GM23338 (cell line): ENCODE results near the gene TMC2. TPM values are rescaled to one million over a fixed set of nuclear protein-coding genes. Genes with fewer than 3 reads are reported as not detected.
A peak's percentile ranks its signal among the peaks of the same experiment; 100 is the strongest.
"Not testable (repeated sequence)": the region's sequence is repeated elsewhere in the genome, so short reads cannot be mapped to it uniquely, and the experiment has no call there.

ENCODE experiments used
- ATAC-seq: fragments of 200-7000 bp; cut with Tn5 transposase; 3 replicates; pipeline ENCODE4 v1.9.1; 2020
- DNase-seq: peaks from one replicate; pipeline ENCODE4 v3.0.0-alpha.2; 2015; ENCODE audit warnings: low spot score
- H2AFZ ChIP-seq: fragments of 200-600 bp; sonication (generic); 2 replicates; pipeline ENCODE4 v1.8.0; 2016; ENCODE audit warnings: antibody characterized with exemption, mild to moderate bottlenecking, moderate library complexity
- H3F3A ChIP-seq: fragments of 200-600 bp; sonication (generic); replicated peaks from 2 replicates; pipeline ENCODE4 v1.8.0; 2017; ENCODE audit warnings: antibody characterized with exemption, mixed run types, low read depth
- H3K27ac ChIP-seq: fragments of 200-600 bp; sonication (generic); 2 replicates; pipeline ENCODE4 v1.6.1; 2016; ENCODE audit warnings: low read depth
- H3K27me3 ChIP-seq: fragments of 200-600 bp; sonication (generic); 2 replicates; pipeline ENCODE4 v1.8.0; 2016; ENCODE audit warnings: mild to moderate bottlenecking, mixed run types, moderate library complexity; ENCODE audit not compliant: insufficient read depth
- H3K36me3 ChIP-seq: fragments of 200-600 bp; sonication (generic); 2 replicates; pipeline ENCODE4 v1.8.0; 2016; ENCODE audit warnings: mild to moderate bottlenecking; ENCODE audit not compliant: insufficient read depth
- H3K4me1 ChIP-seq: fragments of 200-600 bp; sonication (generic); 2 replicates; pipeline ENCODE4 v1.8.0; 2016; ENCODE audit warnings: mild to moderate bottlenecking, moderate library complexity; ENCODE audit not compliant: insufficient read depth
- H3K4me2 ChIP-seq: fragments of 200-600 bp; sonication (generic); 2 replicates; pipeline ENCODE4 v1.7.1; 2017; ENCODE audit warnings: mixed run types
- H3K4me3 ChIP-seq: fragments of 200-600 bp; sonication (generic); 2 replicates; pipeline ENCODE4 v1.6.1; 2016; ENCODE audit warnings: mixed run types
- H3K79me2 ChIP-seq: fragments of 200-600 bp; sonication (generic); replicated peaks from 2 replicates; pipeline ENCODE4 v1.8.0; 2017; ENCODE audit warnings: mild to moderate bottlenecking; ENCODE audit not compliant: insufficient read depth
- H3K9me2 ChIP-seq: fragments of 200-600 bp; sonication (generic); 2 replicates; pipeline ENCODE4 v1.8.0; 2017; ENCODE audit not compliant: insufficient read depth
- H4K20me1 ChIP-seq: fragments of 200-600 bp; sonication (generic); replicated peaks from 2 replicates; pipeline ENCODE4 v1.8.0; 2017; ENCODE audit warnings: mild to moderate bottlenecking; ENCODE audit not compliant: insufficient read depth
- H3K27ac Mint-ChIP-seq: 2 replicates; pipeline ENCODE4 v1.8.0; 2020; ENCODE audit warnings: inconsistent platforms, mild to moderate bottlenecking, moderate library complexity, mixed read lengths
- H3K27me3 Mint-ChIP-seq: 3 replicates; pipeline ENCODE4 v1.8.0; 2022; ENCODE audit warnings: low read depth, mild to moderate bottlenecking, moderate library complexity, mixed read lengths, inconsistent platforms; ENCODE audit not compliant: insufficient read depth, poor library complexity
- H3K36me3 Mint-ChIP-seq: 3 replicates; pipeline ENCODE4 v1.8.0; 2021; ENCODE audit warnings: low read depth, mild to moderate bottlenecking, inconsistent platforms, moderate library complexity, mixed read lengths
- H3K4me1 Mint-ChIP-seq: 3 replicates; pipeline ENCODE4 v1.8.0; 2020; ENCODE audit warnings: mild to moderate bottlenecking, inconsistent platforms, mixed read lengths
- H3K4me3 Mint-ChIP-seq: 3 replicates; pipeline ENCODE4 v1.8.0; 2021; ENCODE audit warnings: moderate library complexity, mild to moderate bottlenecking, inconsistent platforms, mixed read lengths
- H3K9me3 Mint-ChIP-seq: 3 replicates; pipeline ENCODE4 v1.8.0; 2020; ENCODE audit warnings: moderate library complexity, mild to moderate bottlenecking, inconsistent platforms, mixed read lengths
- ETS1 ChIP-seq: IDR thresholded peaks from 2 replicates; pipeline ENCODE4 v1.6.1; 2016; ENCODE audit warnings: antibody characterized with exemption
- JUNB ChIP-seq: IDR thresholded peaks from one replicate; pipeline ENCODE4 v1.6.1; 2016; ENCODE audit warnings: antibody characterized with exemption; ENCODE audit not compliant: unreplicated experiment
- NANOG ChIP-seq: IDR thresholded peaks from 2 replicates; pipeline ENCODE4 v1.6.1; 2016; ENCODE audit warnings: antibody characterized with exemption, borderline replicate concordance
- polyA plus RNA-seq: library from polyadenylated mRNA; unstranded; fragments of >200 nt; fragmentation: Nextera tagmentation; extraction: Ambion mirVana; gene quantifications from 2 replicates; pipeline ENCODE4 v1.2.1, GENCODE V29; 2016
- total RNA-seq: library from RNA; depleted of rRNA; stranded (reverse); fragments of >200 nt; shearing (Covaris generic); gene quantifications from 2 replicates; pipeline ENCODE4 v1.2.3, GENCODE V29; 2014

The TMC2 gene
- total and polyA plus RNA-seq, 2 experiments from 2014 or later = not detected

- TF ChIP-seq ETS1 = no peak
Measured at GRCh38 chr20:2536560-2536986, at the start of gene TMC2 (continued).

DNA sequence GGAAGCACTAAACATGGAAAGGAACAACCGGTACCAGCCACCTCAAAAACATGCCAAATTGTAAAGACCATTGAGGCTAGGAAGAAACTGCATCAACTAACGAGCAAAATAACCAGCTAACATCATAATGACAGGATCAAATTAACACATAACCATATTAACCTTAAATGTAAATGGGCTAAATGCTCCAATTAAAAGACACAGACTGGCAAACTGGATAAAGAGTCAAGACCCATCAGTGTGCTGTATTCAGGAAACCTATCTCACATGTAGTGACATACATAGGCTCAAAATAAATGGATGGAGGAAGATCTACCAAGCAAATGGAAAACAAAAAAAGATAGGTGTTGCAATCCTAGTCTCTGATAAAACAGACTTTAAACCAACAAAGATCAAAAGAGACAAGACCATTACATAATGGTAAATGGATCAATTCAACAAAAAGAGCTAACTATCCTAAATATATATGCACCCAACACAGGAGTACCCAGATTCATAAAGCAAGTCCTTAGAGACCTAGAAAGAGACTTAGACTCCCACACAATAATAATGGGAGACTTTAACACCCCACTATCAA is 33.5 kb upstream of the TMC2 start:
- not testable (repeated sequence) for H2AFZ ChIP-seq, H3K4me3 ChIP-seq, DNase-seq, H3K27ac ChIP-seq, H3K36me3 ChIP-seq, H3K4me1 Mint-ChIP-seq, ATAC-seq, H3K4me1 ChIP-seq, H3K27ac Mint-ChIP-seq, H3K4me3 Mint-ChIP-seq, H3K9me2 ChIP-seq, H3K4me2 ChIP-seq, H4K20me1 ChIP-seq, H3K79me2 ChIP-seq, H3F3A ChIP-seq
- H3K9me3 Mint-ChIP-seq = peaks cover 15% of the 10 kb centered on the region
- peaks cover 35% of the 10 kb centered on the region for H3K27me3 ChIP-seq
- peaks cover 20% of the 10 kb centered on the region for H3K27me3 Mint-ChIP-seq
- H3K36me3 Mint-ChIP-seq = peaks cover 18% of the 10 kb centered on the region

DNA sequence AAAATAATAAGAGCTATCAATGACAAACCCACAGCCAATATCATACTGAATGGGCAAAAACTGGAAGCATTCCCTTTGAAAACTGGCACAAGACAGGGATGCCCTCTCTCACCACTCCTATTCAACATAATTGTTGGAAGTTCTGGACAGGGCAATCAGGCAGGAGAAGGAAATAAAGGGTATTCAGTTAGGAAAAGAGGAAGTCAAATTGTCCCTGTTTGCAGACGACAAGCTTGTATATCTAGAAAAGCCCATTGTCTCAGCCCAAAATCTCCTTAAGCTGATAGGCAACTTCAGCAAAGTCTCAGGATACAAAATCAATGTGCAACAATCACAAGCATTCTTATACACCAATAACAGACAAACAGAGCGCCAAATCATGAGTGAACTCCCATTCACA is 31.6 kb upstream of the TMC2 start:
- not testable (repeated sequence) for H3K36me3 ChIP-seq, H3K9me2 ChIP-seq, H3K27ac ChIP-seq, H3K4me1 Mint-ChIP-seq, H3K4me1 ChIP-seq, ATAC-seq, H3K79me2 ChIP-seq, H3K27ac Mint-ChIP-seq, DNase-seq, H3F3A ChIP-seq, H3K4me2 ChIP-seq, H2AFZ ChIP-seq, H3K4me3 Mint-ChIP-seq, H3K4me3 ChIP-seq, H4K20me1 ChIP-seq
- Mint-ChIP-seq H3K36me3 (peaks cover 12% of the 10 kb centered on the region), H3K27me3 (peaks cover 36% of the 10 kb centered on the region), H3K9me3 (peaks cover 15% of the 10 kb centered on the region)
- peaks cover 47% of the 10 kb centered on the region for H3K27me3 ChIP-seq

- not testable (repeated sequence) for H2AFZ ChIP-seq, H3K27ac ChIP-seq, H3K4me3 Mint-ChIP-seq, H3K36me3 ChIP-seq, DNase-seq, H3F3A ChIP-seq, H3K79me2 ChIP-seq, H3K4me1 ChIP-seq, H3K36me3 Mint-ChIP-seq, ATAC-seq, H3K9me2 ChIP-seq, H3K4me2 ChIP-seq, H3K9me3 Mint-ChIP-seq, H4K20me1 ChIP-seq, H3K27ac Mint-ChIP-seq, H3K4me3 ChIP-seq
- Mint-ChIP-seq H3K27me3 (peaks cover 52% of the 10 kb centered on the region), H3K4me1 (peaks cover 13% of the 10 kb centered on the region; the same call in 2 of the 3 replicates)
- H3K27me3 ChIP-seq = peaks cover 63% of the 10 kb centered on the region
Measured at GRCh38 chr20:2506426-2506825, 29.9 kb upstream of the TMC2 start.

GRCh38 chr20:2507464-2507863 is 28.9 kb upstream of the TMC2 start:
- ATAC-seq = no peak
- no peak overlapping the region for H2AFZ ChIP-seq
- H4K20me1 ChIP-seq = peaks cover 9% of the 10 kb centered on the region; the same call in 1 of the 2 replicates
- no peaks in the 10 kb centered on the region; the same call in 2 of the 3 replicates for H3K9me3 Mint-ChIP-seq
- no peak for DNase-seq
- H3K36me3 ChIP-seq = no peaks in the 10 kb centered on the region
- H3K27me3 Mint-ChIP-seq = peaks cover 63% of the 10 kb centered on the region
- H3K4me1 ChIP-seq = peaks cover 5% of the 10 kb centered on the region; the same call in 1 of the 2 replicates
- peaks cover 13% of the 10 kb centered on the region; the same call in 2 of the 3 replicates for H3K4me1 Mint-ChIP-seq
- no peaks in the 10 kb centered on the region for H3K9me2 ChIP-seq
- H3K4me3 Mint-ChIP-seq = peak overlapping the region; percentile 96; the same call in 2 of the 3 replicates
- H3K4me3 ChIP-seq = no peak overlapping the region
- H3K27me3 ChIP-seq = peaks cover 73% of the 10 kb centered on the region
- H3K79me2 ChIP-seq = no peaks in the 10 kb centered on the region
- no peak overlapping the region for H3K27ac ChIP-seq
- no peak overlapping the region for H3K4me2 ChIP-seq
- no peak overlapping the region for H3K27ac Mint-ChIP-seq
- H3F3A ChIP-seq = no peaks in the 10 kb centered on the region
- no peaks in the 10 kb centered on the region for H3K36me3 Mint-ChIP-seq
- TF ChIP-seq NANOG (no peak), JUNB (no peak)
